ENCODE measurements around the gene RASD1.

RASD1 gene, protein sequence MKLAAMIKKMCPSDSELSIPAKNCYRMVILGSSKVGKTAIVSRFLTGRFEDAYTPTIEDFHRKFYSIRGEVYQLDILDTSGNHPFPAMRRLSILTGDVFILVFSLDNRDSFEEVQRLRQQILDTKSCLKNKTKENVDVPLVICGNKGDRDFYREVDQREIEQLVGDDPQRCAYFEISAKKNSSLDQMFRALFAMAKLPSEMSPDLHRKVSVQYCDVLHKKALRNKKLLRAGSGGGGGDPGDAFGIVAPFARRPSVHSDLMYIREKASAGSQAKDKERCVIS

GRCh38 chr17:17496189-17497064, at the start of gene RASD1:
RASD1 (minus strand) TSS chr17:17496395; CDS start chr17:17496181, 214 bp downstream.
- peak; percentile 40 to 46 for DNase-seq (ENCODE audit: low read depth in 2 of 2)

- no peak for DNase-seq (ENCODE audit: low read depth in 2 of 2)
Measured at GRCh38 chr17:17545984-17546383, 49.8 kb upstream of the RASD1 start.

DNA sequence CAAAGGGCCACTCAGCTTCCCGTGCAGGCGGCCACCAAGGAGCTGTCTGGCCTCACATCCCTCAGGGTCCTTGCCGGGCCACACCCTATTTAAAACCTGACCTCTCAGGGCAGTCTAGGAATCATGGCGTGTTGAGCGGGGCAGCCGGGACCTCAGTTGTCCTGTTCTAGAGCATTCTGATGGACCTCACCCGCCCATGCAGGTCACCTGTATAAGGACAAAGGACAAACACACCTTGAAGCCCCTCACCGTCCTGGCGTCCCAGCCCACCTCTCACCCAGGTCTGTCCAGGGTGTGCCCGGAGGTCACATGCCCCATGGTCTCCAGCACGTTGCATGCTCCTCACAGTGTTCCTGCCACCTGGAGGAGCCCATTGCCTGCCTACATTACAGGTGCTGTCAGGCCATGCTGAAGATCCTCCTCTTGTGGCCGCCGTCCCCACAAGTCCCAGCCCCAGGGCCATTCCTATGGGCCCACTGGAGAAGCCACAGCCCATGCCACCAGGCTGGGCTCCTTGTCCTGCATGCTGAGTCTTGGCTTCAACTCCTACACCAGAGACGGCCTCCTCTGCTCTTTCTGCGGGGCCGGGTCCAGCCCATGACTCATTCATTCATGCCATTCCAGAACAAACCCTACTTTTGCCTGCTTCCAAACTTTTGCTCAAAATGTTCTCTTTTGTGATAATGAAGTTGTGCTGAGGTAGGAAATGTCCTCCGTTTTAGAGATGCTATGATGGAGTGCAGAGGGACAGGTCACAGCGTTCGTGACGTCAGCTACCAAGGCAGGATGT, 49.0 kb upstream of the RASD1 start:
- peak; percentile 6 to 10 for DNase-seq (ENCODE audit: low read depth in 2 of 2)

- DNase-seq (ENCODE audit: low read depth in 2 of 2): no peak
Measured at GRCh38 chr17:17542906-17543635, 46.9 kb upstream of the RASD1 start.

- DNase-seq (ENCODE audit: low read depth in 2 of 2): no peak
Measured at GRCh38 chr17:17541640-17542001, 45.4 kb upstream of the RASD1 start.

DNA sequence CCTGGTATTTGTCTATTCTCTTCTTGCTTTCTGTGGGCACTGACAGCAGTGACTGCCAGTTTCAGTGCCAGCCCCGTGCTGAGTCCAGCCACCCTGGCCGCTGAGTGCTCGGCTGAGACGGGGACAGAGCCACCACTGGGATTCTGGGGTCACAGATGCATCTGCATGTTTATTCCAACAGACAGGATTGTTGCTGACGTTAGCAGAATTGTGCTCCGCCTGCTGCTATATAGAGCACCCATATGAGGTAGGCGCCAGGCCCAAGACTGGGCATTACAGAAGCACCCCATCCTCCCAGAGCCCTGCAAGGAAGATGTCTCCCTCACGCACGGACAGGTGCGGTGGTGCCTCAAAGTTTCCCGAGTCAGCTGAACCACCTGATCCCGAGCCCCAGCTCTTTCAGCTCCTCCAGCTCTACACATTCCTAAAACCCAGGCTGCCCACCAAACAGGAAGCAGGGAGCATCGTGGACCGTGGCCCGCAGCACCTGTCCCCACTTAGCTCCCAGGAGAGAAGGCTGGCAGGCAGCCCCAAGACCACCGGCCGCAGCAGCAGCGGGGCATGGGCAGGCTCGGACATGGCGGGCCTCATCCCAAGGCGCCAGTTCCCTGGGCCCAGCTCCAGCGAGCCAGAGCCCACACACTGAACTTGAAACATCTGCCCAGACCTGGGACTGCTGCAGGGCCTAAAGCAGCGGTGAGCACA, 44.9 kb upstream of the RASD1 start:
- no peak for DNase-seq (ENCODE audit: low read depth in 2 of 2)

- no peak for DNase-seq (ENCODE audit: low read depth in 2 of 2)
Measured at GRCh38 chr17:17540278-17540906, 44.2 kb upstream of the RASD1 start.

GRCh38 chr17:17539591-17539990, 43.4 kb upstream of the RASD1 start:
- no peak for DNase-seq (ENCODE audit: low read depth in 2 of 2)

DNA sequence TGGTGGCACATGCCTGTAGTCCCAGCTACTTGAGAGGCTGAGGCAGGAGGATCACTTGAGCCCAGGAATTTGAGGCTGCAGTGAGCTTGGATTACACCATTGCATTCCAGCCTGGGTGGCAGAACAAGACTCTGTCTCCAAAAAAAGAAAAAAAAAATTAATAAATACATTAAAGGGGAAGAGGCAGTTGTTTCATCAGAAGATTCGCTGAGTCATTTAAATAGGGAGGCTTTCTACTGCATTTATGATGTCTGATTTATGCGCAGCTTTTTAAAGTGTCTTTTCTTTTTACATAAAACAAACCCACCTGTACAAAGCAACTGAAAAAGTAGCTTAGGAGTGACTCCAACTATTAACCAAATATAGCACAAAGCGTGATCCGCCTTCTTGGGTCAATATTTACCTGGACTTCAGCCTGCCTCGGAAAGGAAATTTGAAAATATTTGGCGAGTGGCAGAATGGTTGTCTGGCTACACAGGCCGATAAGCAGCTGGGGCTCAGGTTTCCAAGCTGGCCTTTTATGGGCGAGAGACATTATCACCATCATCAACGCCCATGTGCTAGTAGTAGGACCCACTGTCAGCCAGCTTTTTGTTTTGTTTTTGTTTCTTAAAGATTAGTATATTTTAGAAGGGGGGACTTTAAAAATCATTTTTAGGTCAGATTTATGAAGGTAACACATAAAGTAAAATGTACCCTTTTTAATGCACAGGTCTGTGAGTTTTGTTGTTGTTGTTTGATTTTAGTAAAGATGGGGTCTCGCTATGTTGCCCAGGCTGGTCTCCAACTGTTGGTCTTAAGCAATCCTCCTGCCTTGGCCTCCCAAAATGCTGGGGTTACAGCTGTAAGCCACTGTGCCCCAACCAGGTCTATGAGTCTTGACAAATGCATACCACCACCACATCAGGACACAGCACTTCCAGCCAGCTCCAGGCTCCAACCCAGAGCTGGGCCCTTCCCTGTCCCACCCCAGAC, 42.5 kb upstream of the RASD1 start:
- DNase-seq (ENCODE audit: low read depth in 2 of 2): no peak

DNA sequence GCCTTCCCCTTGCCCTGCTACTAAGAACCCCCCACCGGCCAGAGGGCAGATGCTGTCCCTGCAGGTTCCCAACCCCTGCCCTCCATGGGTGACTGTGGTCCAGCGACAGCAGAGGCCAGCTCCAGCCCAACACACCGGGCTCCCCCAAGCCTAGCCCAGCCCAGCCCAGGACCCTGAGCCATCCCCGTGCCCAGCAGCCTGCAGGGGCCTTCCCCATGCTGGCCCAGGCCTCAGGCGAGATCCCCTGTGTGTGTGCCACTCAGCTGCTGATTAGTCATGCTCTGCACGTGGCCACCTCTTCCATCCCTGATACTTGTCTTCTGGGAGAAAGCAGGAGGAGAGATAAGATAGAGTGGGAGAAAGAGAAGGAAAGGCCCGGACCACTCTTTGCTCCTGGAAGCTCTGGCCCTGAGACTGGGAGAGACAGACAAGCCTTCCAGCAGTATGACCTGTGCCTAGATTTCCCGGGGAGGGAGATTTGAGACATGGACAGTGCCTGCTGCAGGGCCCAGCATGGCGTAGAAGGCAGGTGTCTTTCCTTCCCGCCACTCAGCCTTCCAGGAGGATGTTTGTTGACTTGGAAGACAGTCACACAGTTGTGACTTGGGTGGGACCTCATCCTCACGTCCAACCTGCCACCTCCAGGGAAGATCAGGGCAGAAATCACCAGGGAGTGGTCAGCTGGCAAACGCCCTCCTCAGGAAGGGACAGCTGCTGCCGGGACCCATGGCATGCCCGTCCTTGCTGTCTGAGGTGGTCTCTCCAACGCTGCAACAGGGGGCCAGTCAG, 41.3 kb upstream of the RASD1 start:
- DNase-seq (ENCODE audit: low read depth in 2 of 2): no peak

- DNase-seq (ENCODE audit: low read depth in 2 of 2): no peak
Measured at GRCh38 chr17:17536702-17537101, 40.5 kb upstream of the RASD1 start.

DNA sequence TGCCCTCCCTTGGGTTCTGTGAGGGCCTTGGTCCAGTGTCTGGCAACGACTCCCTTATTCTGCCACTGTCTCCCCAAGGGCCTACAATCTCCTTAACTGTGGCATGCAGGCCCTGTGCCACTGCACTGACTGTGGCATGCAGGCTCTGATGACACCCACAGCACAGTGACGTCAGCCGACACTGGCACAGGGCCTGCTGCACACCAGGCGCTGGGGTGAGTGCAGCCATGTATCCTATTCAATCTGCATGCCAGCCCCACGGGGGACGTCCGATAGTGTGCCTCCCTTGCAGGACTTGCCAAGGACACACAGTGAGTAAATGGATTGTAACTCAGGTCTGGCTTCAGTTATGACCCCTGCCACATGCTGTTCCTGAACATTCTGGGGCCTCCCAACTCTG, 39.8 kb upstream of the RASD1 start:
- DNase-seq (ENCODE audit: low read depth in 2 of 2): no peak

- no peak for DNase-seq (ENCODE audit: low read depth in 2 of 2)
Measured at GRCh38 chr17:17533901-17534441, 37.8 kb upstream of the RASD1 start.

GRCh38 chr17:17532991-17533390, 36.8 kb upstream of the RASD1 start:
- DNase-seq (ENCODE audit: low read depth in 2 of 2): no peak

GRCh38 chr17:17531156-17531555, 35.0 kb upstream of the RASD1 start:
- no peak for DNase-seq (ENCODE audit: low read depth in 2 of 2)

- DNase-seq (ENCODE audit: low read depth in 2 of 2): no peak
Measured at GRCh38 chr17:17528696-17529652, 32.8 kb upstream of the RASD1 start.

DNA sequence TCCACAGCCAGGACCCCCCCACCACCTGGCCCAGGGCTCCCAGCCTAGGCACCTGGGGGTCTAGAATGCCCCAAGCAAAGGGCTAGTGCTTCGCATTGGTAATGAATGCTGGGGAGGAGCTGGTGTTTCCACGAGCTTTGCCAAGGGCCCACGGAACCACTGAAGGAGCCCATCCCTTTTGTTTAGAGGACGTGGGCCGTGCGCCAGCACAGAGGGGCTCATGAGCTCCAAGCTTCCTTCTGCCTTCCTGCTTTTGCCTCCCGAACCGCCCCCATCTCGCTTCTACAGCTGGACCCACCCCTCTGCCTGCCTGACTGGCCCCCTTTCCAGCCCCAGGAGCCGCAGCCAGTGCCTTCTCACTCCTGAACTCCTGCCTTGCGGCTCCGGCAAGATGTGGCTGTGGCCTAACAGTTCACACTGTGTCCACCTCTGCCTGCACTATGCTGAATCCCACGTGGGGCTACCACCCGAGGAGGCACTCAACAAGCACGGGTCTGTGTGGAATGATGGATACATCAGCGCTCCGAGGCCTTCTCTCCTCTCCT, 31.8 kb upstream of the RASD1 start:
- DNase-seq (ENCODE audit: low read depth in 2 of 2): no peak

Measured in fibroblast of skin of left biceps (primary cell).